Activated naive CD8-positive, alpha-beta T cell treated with anti-CD3 and anti-CD28 coated beads for 36 hours (primary cell): ENCODE data around the gene NLRP3. TPM values are rescaled to one million over a fixed set of nuclear protein-coding genes. Genes with fewer than 3 reads are reported as not detected.
A peak's percentile ranks its signal among the peaks of the same experiment; 100 is the strongest.

Source experiments
- DNase-seq: peaks from one replicate; pipeline ENCODE4 v3.0.0; 2021
- H3K27ac Mint-ChIP-seq: one replicate; pipeline ENCODE4 v1.8.0; 2022; ENCODE audit warnings: mild to moderate bottlenecking, moderate library complexity, mixed read lengths
- H3K27me3 Mint-ChIP-seq: one replicate; pipeline ENCODE4 v1.8.0; 2022; ENCODE audit warnings: mild to moderate bottlenecking, mixed read lengths
- H3K36me3 Mint-ChIP-seq: one replicate; pipeline ENCODE4 v1.8.0; 2021; ENCODE audit warnings: mild to moderate bottlenecking, mixed read lengths
- H3K4me1 Mint-ChIP-seq: one replicate; pipeline ENCODE4 v1.8.0; 2021; ENCODE audit warnings: mixed read lengths
- H3K4me3 Mint-ChIP-seq: one replicate; pipeline ENCODE4 v1.8.0; 2022; ENCODE audit warnings: mild to moderate bottlenecking, moderate library complexity, mixed read lengths
- H3K9me3 Mint-ChIP-seq: one replicate; pipeline ENCODE4 v1.8.0; 2022; ENCODE audit warnings: mixed read lengths
- total RNA-seq, 2 experiments: library from RNA; stranded (reverse); gene quantifications; one replicate each; pipeline ENCODE4 v1.2.3, GENCODE V29; 2021

Gene NLRP3
- total RNA-seq, 2 experiments from 2014 or later: 8.5 to 9.1 TPM

DNA sequence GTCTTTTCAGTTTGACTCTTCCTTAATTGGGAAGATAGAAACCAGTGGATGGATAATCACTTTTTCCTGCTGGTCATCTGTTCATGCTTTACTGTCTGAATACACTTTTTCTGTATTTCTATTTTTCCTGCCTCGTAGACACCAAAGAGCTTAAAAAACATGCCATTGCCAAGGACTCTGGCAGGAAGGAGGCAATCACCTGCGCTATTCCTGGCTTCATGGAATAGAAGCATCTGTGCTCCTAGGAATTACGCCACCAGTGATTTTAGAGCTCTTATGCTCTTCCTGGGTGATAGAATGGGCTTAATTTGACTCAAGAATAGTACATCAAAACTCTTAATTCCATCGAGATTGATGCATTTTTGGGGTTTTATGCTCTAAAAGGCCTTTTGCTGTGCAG is 26.2 kb downstream of the NLRP3 start:
- DNase-seq: no peak
- no peak overlapping the region for H3K27ac Mint-ChIP-seq
- H3K9me3 Mint-ChIP-seq: no peaks in the 10 kb centered on the region
- H3K27me3 Mint-ChIP-seq: no peaks in the 10 kb centered on the region
- no peak overlapping the region for H3K4me3 Mint-ChIP-seq
- peaks cover 52% of the 10 kb centered on the region for H3K36me3 Mint-ChIP-seq
- peaks cover 8% of the 10 kb centered on the region for H3K4me1 Mint-ChIP-seq

DNA sequence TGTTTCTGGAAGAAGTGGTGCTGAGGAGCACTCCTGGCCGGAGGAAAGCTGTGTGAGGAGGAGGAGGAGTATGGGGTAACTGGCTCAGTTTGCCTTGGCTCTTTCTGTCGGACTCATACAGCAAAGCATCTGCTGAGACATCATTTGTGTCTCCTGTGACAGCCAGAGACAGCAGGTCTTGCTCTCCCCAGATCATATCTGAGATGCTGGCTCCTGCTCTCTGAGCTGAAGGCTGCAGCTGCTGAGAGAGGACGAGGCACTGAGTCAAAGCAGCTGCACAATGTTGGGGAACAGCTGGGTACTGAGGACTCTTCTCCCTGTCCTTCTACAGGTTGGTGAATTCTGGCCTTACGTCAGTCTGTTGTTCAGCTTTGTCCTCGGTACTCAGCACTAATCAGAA is 27.7 kb downstream of the NLRP3 start:
- H3K4me1 Mint-ChIP-seq: peaks cover 8% of the 10 kb centered on the region
- no peak for DNase-seq
- H3K27ac Mint-ChIP-seq: no peak overlapping the region
- H3K27me3 Mint-ChIP-seq: no peaks in the 10 kb centered on the region
- H3K4me3 Mint-ChIP-seq: no peak overlapping the region
- no peaks in the 10 kb centered on the region for H3K9me3 Mint-ChIP-seq
- peaks cover 47% of the 10 kb centered on the region for H3K36me3 Mint-ChIP-seq

DNA sequence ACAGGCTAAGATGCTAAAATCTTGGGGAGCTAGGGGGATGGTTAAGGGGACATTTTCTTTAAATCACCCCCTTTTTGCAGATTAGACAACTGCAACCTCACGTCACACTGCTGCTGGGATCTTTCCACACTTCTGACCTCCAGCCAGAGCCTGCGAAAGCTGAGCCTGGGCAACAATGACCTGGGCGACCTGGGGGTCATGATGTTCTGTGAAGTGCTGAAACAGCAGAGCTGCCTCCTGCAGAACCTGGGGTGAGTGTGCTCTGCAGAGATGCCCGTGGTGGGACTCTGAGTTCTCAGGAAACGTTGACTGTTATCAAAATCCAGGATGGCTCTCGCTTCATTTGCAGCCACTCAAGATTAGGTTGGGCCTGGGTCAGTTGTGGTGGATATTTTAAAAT is 28.6 kb downstream of the NLRP3 start:
- no peak overlapping the region for H3K27ac Mint-ChIP-seq
- no peaks in the 10 kb centered on the region for H3K27me3 Mint-ChIP-seq
- H3K9me3 Mint-ChIP-seq: no peaks in the 10 kb centered on the region
- no peak for DNase-seq
- H3K4me1 Mint-ChIP-seq: peaks cover 8% of the 10 kb centered on the region
- peaks cover 41% of the 10 kb centered on the region for H3K36me3 Mint-ChIP-seq
- H3K4me3 Mint-ChIP-seq: no peak overlapping the region

DNA sequence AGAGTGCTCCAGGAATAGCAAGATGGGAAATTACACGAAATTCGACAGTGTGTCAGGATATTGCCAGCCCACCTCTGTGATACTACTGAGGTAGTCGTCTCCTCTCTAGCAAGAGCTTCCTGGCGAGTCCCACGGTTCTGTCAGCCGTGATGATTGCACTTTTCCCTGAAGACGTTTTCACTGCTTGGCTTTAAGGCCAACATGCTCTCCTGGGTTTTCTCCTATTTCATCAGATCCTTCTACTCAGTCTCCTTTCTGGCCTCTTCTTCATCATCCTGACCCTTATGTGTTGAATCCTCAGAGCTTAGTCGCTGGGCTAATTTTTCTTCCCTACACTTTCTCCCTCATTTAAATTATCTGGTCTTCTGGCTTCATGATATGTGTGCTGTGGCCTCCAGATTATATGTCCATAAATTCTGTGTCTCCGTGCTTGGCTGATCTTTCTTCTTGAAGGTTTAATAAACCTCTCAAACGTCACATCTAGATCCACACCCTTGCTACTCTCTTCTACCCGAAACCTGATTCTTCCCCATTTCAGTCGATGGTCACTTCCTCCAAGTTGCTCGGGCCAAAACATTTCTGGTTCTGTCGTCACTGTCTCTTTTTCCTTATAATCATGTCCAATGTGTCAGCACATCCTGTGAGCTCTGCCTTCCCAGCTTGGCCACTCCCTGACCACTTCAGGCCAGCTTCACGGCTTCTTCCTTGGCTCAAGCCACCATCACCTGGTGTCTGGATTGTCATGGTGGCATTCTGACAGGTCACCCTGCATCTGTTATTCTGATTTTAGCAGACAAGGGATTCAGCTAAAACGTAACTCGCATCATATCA is 29.8 kb downstream of the NLRP3 start:
- Mint-ChIP-seq H3K27ac (no peak overlapping the region), H3K4me3 (no peak overlapping the region), H3K9me3 (no peaks in the 10 kb centered on the region), H3K36me3 (peaks cover 34% of the 10 kb centered on the region), H3K4me1 (peaks cover 5% of the 10 kb centered on the region), H3K27me3 (no peaks in the 10 kb centered on the region)
- DNase-seq: no peak

DNA sequence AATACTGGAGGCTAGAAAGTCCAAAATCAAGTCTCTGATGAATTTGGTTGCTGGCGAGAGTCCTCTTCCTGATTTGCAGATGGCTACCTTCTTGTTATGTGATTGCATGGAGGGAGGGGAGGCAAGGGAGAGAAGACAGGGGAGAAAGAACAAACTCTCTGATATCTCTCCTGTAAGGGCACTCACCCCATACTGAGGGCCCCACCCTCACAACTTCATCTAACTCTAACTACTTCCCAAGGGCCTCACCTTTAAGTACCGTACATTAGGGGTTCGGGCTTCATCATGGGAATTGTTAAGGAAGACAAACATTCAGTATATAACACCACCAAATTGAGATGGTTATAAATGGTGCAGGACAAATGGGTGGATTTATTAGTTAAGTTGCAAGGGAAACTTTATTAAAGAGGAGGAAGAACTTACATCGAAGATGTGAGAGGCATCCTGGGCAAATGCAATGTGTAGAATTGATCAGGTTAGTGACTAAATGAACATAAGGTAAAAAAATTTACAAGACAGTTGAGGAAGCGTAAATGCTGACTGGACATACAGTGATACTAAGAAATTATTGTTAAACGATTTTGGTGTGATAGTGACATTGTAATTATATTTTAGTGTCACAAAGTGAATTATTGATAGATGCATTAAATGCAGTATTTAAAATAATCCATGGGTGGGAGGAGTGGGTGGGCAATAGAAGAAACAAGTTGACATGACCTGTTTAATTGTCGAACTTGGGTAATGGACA is 31.4 kb downstream of the NLRP3 start:
- Mint-ChIP-seq H3K27me3 (no peaks in the 10 kb centered on the region), H3K4me1 (peaks cover 7% of the 10 kb centered on the region), H3K4me3 (peak overlapping the region; percentile 60), H3K9me3 (no peaks in the 10 kb centered on the region), H3K36me3 (peaks cover 39% of the 10 kb centered on the region), H3K27ac (no peak overlapping the region)
- DNase-seq: no peak

DNA sequence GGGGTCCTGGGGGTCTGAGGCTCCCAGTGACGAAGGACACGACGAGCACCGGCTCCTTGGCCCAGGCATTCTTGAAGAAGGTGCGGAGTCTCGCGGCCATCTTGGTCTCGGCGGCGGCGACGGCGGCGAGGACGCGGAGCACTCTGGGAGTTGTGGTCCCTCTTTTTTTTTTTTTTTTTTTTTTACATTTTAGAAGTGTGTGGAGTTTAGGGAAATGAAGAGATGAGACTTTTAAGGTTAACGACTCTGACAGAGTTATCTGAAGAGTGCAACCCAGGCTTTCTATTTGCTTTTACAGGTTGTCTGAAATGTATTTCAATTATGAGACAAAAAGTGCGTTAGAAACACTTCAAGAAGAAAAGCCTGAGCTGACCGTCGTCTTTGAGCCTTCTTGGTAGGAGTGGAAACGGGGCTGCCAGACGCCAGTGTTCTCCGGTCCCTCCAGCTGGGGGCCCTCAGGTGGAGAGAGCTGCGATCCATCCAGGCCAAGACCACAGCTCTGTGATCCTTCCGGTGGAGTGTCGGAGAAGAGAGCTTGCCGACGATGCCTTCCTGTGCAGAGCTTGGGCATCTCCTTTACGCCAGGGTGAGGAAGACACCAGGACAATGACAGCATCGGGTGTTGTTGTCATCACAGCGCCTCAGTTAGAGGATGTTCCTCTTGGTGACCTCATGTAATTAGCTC is 32.3 kb downstream of the NLRP3 start:
- Mint-ChIP-seq H3K36me3 (peaks cover 39% of the 10 kb centered on the region), H3K4me3 (peak overlapping the region; percentile 60), H3K4me1 (peaks cover 7% of the 10 kb centered on the region), H3K27ac (peak overlapping the region; percentile 34), H3K9me3 (no peaks in the 10 kb centered on the region), H3K27me3 (no peaks in the 10 kb centered on the region)
- no peak for DNase-seq

DNA sequence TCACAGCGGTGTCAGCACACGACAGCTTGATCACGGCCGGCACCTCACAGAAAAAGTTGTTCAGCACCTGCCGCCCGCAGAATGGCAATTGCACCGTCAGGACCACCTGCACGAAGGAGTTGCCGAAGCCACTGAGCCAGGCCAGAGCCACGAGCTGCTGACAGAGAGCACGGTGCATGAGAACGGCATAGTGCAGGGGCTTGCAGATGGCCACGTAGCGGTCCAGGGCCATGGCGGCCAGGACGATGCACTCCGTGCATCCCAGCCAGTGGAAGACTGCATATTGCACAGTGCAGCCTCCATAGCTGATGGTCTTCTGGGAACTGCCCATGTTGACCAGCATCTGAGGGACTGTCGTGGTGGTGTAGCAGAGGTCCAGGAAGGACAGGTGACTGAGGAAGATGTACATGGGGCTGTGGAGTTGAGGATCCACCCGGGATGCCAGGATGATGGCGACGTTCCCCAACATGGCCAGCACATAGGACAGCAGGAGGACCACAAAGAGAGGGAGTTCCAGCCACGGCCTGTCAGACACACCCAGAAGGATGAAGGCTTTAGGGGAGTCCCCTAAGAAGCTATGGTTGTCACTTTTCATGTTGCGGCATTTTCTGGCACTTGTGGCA is 35.5 kb downstream of the NLRP3 start:
- DNase-seq: no peak
- no peak overlapping the region for H3K4me3 Mint-ChIP-seq
- no peak overlapping the region for H3K27ac Mint-ChIP-seq
- H3K9me3 Mint-ChIP-seq: no peaks in the 10 kb centered on the region
- peaks cover 12% of the 10 kb centered on the region for H3K27me3 Mint-ChIP-seq
- peaks cover 19% of the 10 kb centered on the region for H3K36me3 Mint-ChIP-seq
- peaks cover 11% of the 10 kb centered on the region for H3K4me1 Mint-ChIP-seq

DNA sequence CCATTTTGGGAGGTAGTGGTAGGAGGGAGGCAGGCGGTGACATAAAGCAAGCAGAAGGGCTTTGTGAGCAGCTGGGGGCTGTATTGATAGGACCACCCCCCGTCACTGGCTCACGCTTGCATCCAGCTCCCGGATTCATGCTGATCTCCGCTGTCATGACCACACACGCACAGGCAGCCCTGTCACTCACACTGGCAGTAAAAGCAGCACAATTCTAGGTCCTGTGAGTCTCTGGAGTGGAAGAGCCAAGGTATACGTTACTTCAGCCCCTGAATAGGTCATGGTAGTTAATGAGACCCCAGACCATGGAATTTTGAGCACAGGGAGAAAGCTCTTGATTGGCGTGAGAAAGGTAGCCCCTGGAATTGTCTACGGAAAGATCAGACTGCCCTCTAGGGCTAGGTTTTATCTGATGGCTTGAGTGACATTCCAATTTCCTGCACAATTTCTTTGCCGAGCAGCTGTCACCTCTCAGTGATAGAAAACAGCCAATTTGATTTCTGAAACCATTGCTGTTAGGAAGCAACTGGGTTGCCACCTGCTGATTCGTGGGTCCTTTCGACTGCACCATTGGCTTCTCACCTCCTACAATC is 36.6 kb downstream of the NLRP3 start:
- DNase-seq: no peak
- H3K27me3 Mint-ChIP-seq: peaks cover 12% of the 10 kb centered on the region
- H3K36me3 Mint-ChIP-seq: peaks cover 9% of the 10 kb centered on the region
- H3K4me1 Mint-ChIP-seq: peaks cover 19% of the 10 kb centered on the region
- no peak overlapping the region for H3K27ac Mint-ChIP-seq
- H3K9me3 Mint-ChIP-seq: no peaks in the 10 kb centered on the region
- H3K4me3 Mint-ChIP-seq: no peak overlapping the region

DNA sequence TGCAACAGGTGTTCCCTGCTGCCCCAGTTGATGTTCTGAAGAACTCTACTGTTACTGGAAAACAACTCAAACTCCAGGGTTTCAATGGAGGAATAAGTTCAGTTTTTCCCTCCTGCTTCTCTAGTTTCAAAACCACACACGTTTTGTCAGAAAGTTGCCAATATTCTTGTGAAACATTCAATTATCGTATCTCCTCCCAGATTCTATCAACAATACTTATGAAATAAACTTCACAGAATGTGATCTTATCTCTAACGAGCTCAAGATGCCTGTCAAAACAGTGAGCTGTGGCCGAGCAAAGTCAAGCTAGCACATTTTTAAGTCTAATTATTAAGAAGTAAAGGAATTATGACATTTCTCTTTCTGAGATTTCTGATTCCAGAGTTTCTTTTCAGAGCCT is 37.3 kb downstream of the NLRP3 start:
- H3K27me3 Mint-ChIP-seq: peaks cover 12% of the 10 kb centered on the region
- peaks cover 24% of the 10 kb centered on the region for H3K4me1 Mint-ChIP-seq
- peaks cover 9% of the 10 kb centered on the region for H3K36me3 Mint-ChIP-seq
- H3K27ac Mint-ChIP-seq: no peak overlapping the region
- no peak for DNase-seq
- no peaks in the 10 kb centered on the region for H3K9me3 Mint-ChIP-seq
- H3K4me3 Mint-ChIP-seq: no peak overlapping the region

DNA sequence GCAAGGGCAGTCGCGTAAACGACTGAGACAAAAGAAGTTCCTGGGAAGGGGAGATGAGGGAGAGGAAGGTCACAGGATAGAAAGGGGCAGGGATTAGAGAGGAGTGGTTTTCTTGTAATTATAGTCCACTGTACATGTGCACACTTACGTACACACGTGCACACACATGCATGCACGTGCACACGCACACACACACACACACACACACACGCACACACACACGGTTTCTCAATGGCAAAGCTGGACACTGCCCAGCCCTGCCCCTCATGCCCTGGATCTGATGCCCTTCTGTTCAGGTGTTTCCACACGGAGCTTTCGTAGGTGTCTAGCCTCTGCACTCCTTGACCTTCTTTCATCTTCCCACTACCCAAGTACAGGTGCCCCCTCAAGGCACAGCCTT is 38.0 kb downstream of the NLRP3 start:
- peaks cover 18% of the 10 kb centered on the region for H3K27me3 Mint-ChIP-seq
- no peaks in the 10 kb centered on the region for H3K9me3 Mint-ChIP-seq
- H3K27ac Mint-ChIP-seq: no peak overlapping the region
- DNase-seq: no peak
- peaks cover 8% of the 10 kb centered on the region for H3K36me3 Mint-ChIP-seq
- H3K4me1 Mint-ChIP-seq: peaks cover 24% of the 10 kb centered on the region
- H3K4me3 Mint-ChIP-seq: no peak overlapping the region

DNA sequence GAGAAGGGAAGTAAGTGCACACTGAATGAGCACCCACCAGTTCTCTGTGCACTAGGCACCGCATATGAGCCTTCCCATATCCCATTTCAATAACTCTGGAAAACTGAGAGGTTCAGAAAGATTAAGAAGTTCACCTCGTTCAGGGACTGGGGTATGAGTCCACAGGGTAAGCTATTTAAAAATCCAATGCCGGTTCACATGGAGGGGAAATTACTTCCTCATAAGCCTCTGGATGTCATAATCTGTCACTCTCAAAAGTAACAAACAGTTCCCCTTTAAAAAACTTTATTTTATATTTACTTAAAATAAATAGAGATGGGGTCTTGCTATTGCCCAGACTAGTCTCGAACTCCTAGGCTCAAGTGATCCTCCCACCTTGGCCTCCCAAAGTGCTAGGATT is 40.0 kb downstream of the NLRP3 start:
- Mint-ChIP-seq H3K9me3 (no peaks in the 10 kb centered on the region), H3K27me3 (peaks cover 29% of the 10 kb centered on the region), H3K27ac (no peak overlapping the region), H3K4me1 (peaks cover 17% of the 10 kb centered on the region), H3K4me3 (no peak overlapping the region), H3K36me3 (peaks cover 4% of the 10 kb centered on the region)
- no peak for DNase-seq

DNA sequence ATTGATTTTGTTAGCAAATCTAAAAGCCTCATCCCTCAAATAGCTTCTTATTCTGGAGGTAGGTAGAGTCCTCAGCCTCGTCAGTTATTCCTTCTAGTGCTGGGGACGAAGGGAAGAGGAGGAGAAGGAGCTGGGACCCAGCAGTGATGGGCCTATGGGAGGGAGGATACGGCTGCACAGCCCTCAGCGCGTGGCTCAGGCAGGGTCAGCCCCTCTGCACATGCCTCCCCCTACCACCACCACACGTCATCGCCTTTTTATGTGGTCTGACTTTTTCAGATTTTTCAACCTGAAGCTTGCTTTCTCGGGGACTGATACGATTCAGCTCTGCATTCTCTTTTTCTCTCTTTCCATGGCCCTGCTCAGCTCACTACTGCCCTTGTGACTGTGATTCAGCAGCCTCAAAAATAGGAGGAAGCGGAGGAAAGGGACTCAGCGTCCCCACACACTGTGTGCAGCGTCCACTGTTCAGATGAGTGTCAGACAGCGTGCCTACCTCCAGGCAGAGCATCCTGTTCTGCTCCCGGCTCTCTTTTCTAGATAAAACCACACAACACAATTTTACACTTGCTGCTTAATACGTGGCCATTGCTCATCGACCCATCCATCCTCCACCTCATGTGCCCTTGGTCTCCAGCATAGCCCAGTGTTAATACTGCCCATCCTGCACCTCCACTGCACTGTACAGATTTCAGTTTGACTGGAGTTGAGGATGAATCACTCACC is 41.1 kb downstream of the NLRP3 start:
- Mint-ChIP-seq H3K4me1 (peaks cover 17% of the 10 kb centered on the region), H3K27ac (peak overlapping the region; percentile 59), H3K9me3 (no peaks in the 10 kb centered on the region), H3K36me3 (no peaks in the 10 kb centered on the region), H3K27me3 (peaks cover 34% of the 10 kb centered on the region), H3K4me3 (peak overlapping the region; percentile 13)
- DNase-seq: peak; percentile 41

DNA sequence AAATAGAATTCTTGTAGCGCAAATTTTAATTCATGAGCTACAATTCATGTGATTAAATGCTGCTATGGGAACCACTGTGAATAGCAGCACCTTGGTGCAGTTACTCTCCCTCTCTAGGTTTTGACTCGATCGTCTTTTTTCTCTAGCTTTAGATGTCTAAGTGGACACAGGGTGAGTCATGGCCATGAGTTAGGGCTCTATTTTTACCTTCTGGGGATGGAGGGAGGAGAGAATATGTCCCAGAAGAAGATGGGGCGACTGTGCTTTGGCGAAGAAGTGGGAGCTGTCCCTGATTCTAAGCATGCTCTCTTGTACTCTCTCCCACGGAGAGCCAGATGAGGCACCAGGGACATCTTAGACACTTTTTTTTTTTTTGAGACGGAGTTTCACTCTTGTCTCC is 43.5 kb downstream of the NLRP3 start:
- no peaks in the 10 kb centered on the region for H3K36me3 Mint-ChIP-seq
- DNase-seq: no peak
- no peak overlapping the region for H3K27ac Mint-ChIP-seq
- H3K27me3 Mint-ChIP-seq: peaks cover 29% of the 10 kb centered on the region
- H3K4me3 Mint-ChIP-seq: no peak overlapping the region
- peaks cover 2% of the 10 kb centered on the region for H3K9me3 Mint-ChIP-seq
- H3K4me1 Mint-ChIP-seq: peaks cover 15% of the 10 kb centered on the region

DNA sequence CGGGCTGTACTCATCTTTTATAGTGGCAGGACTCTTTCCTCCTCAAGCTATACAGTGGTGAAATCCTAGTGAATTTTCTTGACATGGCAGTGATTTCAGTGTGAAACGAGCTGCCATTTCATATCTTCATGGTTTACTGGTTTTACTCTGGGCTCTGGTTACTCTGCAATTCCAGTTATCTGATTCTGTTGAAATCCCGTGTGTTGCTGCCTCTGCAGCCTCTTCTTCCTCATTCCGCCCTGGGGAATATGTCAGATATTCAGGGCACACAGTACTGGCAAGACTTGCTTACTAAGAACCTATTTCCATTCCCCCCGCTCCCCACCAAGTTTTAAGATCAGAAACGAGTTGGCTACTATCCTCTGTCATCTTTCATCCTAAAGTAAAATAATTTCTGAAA is 49.8 kb downstream of the NLRP3 start:
- Mint-ChIP-seq H3K4me3 (no peak overlapping the region), H3K9me3 (peaks cover 2% of the 10 kb centered on the region), H3K36me3 (no peaks in the 10 kb centered on the region), H3K4me1 (no peaks in the 10 kb centered on the region), H3K27ac (no peak overlapping the region), H3K27me3 (peaks cover 11% of the 10 kb centered on the region)
- DNase-seq: no peak
